Activated naive CD8-positive, alpha-beta T cell treated with anti-CD3 and anti-CD28 coated beads, Interleukin-2, amount 50 U/mL, for 16 hours (primary cell): Measurements from ENCODE around the gene LRRN2.
"Not testable (repeated sequence)": the region's sequence is repeated elsewhere in the genome, so short reads cannot be mapped to it uniquely, and the experiment has no call there.

Experiments
- DNase-seq: peaks from one replicate; pipeline ENCODE4 v3.0.0-alpha.2; 2020; ENCODE audit warnings: low read depth, low spot score

The LRRN2 gene

GRCh38 chr1:204692325-204692840, 6.8 kb upstream of the LRRN2 start:
- no peak for DNase-seq

DNA sequence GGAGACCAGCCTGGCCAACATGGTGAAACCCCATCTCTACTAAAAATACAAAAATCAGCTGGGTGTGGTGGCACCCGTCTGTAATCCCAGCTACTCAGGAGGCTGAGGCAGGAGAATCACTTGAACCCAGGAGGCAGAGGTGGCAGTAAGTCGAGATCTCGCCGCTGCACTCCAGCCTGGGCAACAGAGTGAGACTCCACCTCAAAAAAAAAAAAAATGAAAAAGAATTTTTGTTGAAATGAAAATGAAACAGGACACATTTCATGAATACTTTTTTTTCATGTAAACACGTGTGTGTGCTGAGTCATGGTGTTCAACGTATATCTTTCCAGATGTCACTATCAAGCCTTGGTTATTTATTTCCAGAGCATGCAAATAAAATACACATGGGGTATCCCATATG, 5.8 kb upstream of the LRRN2 start:
- DNase-seq: not testable (repeated sequence)

GRCh38 chr1:204688776-204689175, 3.2 kb upstream of the LRRN2 start:
- DNase-seq: no peak

GRCh38 chr1:204688007-204688406, 2.5 kb upstream of the LRRN2 start:
- no peak for DNase-seq

GRCh38 chr1:204684571-204685235, 835 bp downstream of the LRRN2 start:
- DNase-seq: no peak

DNA sequence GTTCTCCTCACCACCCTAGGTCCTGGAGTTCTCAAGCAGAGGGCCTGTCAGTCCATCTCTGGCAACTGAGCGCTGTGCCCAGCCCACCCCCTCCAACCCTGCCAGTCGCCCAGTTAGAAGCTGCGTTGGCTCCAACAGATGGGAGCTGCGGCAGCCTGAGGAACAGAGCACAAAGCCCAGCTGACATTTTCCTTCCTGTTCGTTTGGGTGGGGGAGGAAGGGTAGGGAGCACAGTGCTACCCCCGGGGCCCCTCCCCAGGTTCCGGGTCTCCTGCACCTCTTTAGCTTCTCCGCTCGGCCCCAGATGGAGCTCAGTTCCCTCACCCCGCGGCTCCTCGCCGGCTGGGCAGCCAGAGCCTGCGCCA, 1.4 kb downstream of the LRRN2 start:
- DNase-seq: no peak

DNA sequence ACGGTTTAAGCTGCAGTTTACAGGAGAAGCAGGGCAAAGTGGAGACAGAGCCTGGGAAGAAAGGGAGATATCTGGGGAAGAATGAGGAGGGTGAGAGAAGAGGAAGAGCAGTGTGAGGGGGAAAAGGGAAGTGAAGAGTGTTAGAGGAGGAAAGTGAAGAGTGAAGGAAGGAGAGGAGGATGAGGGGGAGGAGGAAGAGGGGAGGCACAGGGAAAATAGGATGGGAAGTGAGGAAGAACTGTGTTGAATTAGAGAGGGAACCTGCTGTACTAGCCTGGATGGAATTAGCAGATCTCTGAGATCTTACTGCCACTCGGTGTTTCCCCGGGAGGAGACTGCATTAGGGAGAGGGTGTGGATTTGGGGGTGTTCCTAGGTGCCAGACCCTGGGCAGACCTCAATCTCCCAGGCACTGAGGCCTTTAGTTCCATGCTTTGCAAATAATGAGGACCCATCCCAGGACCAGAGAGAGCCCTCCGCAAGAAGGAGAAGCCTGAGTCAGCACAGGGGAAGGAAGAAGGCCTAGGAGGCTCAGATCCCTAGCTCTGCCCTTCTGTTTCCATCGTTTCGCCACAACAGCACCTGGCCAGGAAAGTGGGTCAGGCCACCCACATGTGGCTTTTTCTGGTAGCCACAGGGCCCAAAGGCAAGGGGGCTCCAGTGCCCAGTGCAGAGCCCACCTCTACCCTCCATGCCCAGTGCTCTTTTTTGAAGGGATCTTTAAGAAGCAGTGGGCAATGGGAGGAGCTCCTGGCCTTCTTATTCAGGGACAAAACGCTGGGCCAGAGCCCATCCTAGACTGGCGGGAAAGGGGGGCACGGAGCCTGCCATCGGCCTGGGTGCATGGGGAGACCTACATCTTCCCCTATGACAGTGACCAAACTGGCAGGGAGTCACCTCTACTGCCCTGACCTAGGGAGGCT, 2.0 kb downstream of the LRRN2 start:
- no peak for DNase-seq

GRCh38 chr1:204680461-204680860, 5.1 kb downstream of the LRRN2 start:
- no peak for DNase-seq

GRCh38 chr1:204680051-204680450, 5.5 kb downstream of the LRRN2 start:
- DNase-seq: no peak

- DNase-seq: no peak
Measured at GRCh38 chr1:204678721-204679475, 6.6 kb downstream of the LRRN2 start.

- DNase-seq: no peak
Measured at GRCh38 chr1:204677864-204678263, 7.7 kb downstream of the LRRN2 start.

DNA sequence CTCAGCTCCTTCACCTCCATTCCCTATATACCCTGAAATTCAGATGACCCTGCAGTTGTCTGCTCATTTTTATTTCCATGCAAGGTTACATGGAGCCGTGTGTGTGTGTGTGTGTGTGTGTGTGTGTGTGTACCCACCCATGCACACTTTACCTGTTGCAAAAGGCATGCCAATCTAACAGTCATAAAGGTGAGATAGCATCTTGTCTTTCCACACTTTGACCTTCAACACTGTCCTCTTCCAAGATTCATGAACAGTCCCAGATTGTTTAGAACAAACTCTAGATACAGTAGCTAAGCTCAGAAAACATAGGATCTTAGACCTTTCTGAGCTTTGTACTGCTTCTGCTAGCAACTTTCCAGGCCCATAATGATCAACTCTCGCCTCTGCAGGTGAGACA, 9.5 kb downstream of the LRRN2 start:
- DNase-seq: no peak

DNA sequence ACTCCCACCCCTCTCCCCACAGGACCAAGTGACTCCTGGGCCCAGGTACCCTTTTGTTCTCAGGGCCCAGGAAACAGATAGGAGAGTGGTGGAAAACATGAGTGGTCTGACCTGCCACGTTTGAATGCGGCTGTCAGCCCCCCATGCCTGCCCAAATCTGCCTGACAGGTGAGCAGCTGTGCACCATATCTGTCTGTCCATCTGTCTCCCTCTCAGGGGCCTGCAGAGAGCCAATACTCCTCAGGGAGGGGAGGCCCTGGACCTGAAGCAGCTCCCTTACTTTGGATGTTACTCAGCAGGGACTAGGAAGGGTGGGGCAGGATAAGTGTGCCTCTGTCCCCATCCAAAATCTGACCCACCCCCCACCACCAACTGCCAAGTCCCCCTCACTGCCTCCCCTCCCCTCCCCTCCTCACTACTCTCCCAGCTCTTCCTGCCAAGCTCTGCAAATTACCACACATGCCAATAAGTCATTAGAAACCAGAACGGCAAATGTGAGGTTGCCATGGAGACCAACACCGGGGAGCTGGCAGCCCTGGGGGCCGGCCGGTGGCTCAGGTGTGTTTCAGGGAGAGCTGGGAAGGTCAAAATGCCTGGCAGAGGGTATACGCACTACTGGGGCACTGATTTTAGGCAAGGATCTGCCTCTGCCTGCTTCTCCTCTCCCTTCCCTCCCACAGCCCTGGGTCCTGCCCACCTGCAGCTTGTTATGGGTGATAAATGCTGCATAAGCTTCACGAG, 11.5 kb downstream of the LRRN2 start:
- DNase-seq: no peak

- DNase-seq: no peak
Measured at GRCh38 chr1:204673209-204673608, 12.3 kb downstream of the LRRN2 start.

DNA sequence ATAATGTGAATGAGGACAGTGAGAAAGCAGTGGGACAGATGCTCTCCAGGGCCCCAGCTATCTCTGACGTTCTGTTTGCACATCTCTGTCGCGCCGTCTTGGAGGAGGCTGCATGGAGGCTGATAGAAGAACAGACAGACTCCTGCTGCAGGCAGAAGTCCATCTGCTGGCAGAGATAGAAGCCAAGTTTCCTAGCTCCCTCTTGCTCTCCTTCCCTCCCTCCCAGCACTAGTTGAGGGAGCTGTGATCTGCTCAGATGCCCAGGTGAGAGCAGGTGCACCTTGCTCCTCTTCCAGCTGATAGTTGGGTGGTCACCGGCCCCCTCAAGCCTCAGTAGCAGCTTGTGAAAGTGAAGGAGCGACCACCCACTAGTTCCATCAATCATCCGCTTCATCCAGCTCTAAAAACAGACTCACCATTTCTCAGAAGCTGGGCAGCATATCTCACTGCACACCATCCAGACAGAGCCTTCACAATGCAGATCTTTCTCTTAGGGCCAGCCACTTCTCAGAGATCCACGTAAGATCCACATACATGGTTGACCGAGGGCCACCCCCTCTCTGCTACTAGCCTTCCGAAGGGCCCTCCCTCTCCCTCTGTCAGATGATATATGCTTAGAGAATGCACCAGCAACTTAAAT, 12.9 kb downstream of the LRRN2 start:
- DNase-seq: no peak

GRCh38 chr1:204672069-204672468, 13.5 kb downstream of the LRRN2 start:
- no peak for DNase-seq

- DNase-seq: no peak
Measured at GRCh38 chr1:204670152-204670927, 15.2 kb downstream of the LRRN2 start.

DNA sequence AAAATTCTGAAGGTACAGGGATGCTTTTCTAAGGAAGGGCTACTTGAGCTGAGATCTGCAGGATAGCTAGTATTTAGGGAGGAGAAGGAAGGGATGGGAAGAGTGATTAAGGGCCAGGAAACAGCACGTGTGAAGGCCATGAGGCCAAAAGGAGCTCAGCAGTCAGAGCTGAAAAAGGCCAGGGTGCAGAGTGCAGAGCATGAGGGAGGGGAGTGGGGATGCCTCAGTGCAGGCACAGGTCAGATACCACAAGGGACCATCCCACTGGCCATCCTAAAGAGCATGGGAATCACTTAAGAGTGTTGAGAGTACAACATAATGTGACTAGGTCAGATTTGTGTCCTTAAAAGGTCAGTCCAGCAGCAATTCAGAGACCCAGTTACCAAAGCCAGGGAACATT, 16.0 kb downstream of the LRRN2 start:
- DNase-seq: no peak

DNA sequence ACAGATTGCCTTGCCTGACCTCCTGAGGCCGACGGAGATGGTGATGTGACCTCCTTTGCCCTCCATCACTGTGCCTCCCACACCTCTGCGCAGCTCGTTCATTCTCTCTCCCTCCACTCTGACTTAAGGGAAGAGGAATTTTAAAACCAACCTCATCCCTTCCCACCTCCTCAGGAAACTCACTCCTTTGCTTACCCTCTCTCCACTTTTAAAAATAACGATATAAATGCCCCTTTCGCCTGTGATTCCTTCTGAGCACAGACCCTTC, 21.2 kb downstream of the LRRN2 start:
- DNase-seq: no peak

GRCh38 chr1:204663644-204664383, 21.7 kb downstream of the LRRN2 start:
- no peak for DNase-seq
